GM12878 (cell line): ENCODE data around the gene ZNF652. TPM values are rescaled to one million over a fixed set of nuclear protein-coding genes. Genes with fewer than 3 reads are reported as not detected.

Experiments
- ATAC-seq: fragments of 200-7000 bp; cut with Tn5 transposase; 3 replicates; pipeline ENCODE4 v1.9.1; 2020; ENCODE audit warnings: mild to moderate bottlenecking, moderate library complexity
- BruUV-seq: library from RNA; stranded (reverse); fragments of 400-500 nt; replicated peaks from 2 replicates; lab custom pipeline; 2021; lab: Mats Ljungman, UMichigan
- CTCF ChIA-PET: fragments of 300-600 bp; sonication (Branson Sonifier 250); formaldehyde crosslinking; extraction: SDS; loops from one replicate; lab custom pipeline; 2021; ENCODE audit warnings: inconsistent platforms; lab: Yijun Ruan, JAX
- POLR2A ChIA-PET: fragments of 350-600 bp; formaldehyde crosslinking; extraction: SDS; loops from one replicate; lab custom pipeline; 2021; ENCODE audit warnings: inconsistent platforms; lab: Charles Lee
- RAD21 ChIA-PET: fragments of 300-600 bp; sonication (Branson Sonifier 250); formaldehyde crosslinking; loops from one replicate; lab custom pipeline; 2023; ENCODE audit warnings: antibody characterized with exemption; ENCODE audit not compliant: unreplicated experiment; lab: Charles Lee
- SMC1A ChIA-PET: fragments of 300-600 bp; sonication (Branson Sonifier 250); formaldehyde crosslinking; loops from one replicate; lab custom pipeline; 2023; ENCODE audit not compliant: unreplicated experiment, uncharacterized antibody; lab: Charles Lee
- DNase-seq: peaks from one replicate; pipeline ENCODE4 v3.0.0-alpha.2; 2011; ENCODE audit warnings: low read depth, low spot score
- FAIRE-seq: peaks from 3 replicates; lab custom pipeline; 2011; peaks lifted over from hg19 to GRCh38; lab: Jason Lieb, UNC
- H2AFZ ChIP-seq: 2 replicates; pipeline ENCODE4 v1.6.0; 2011; ENCODE audit warnings: low read depth, low read length, control low read depth; ENCODE audit not compliant: control insufficient read depth
- H3K27ac ChIP-seq: 2 replicates; pipeline ENCODE4 v1.5.1; 2011; ENCODE audit warnings: control low read depth; ENCODE audit not compliant: control insufficient read depth, insufficient read depth
- H3K27me3 ChIP-seq, 2 experiments: replicated peaks in 1 of 2; 2 replicates each; pipeline versions ENCODE4 v1.6.0 to v1.6.1; 2011; ENCODE audit warnings: low read length in 1 of 2; ENCODE audit not compliant: control insufficient read depth in 2 of 2, insufficient read depth in 2 of 2
- H3K36me3 ChIP-seq, 2 experiments: 2 replicates each; pipeline ENCODE4 v1.5.1; 2011; ENCODE audit warnings: low read length in 1 of 2; ENCODE audit not compliant: control insufficient read depth in 2 of 2, insufficient read depth in 2 of 2
- H3K4me1 ChIP-seq: 2 replicates; pipeline ENCODE4 v1.6.1; 2011; ENCODE audit warnings: mild to moderate bottlenecking, low read length, moderate library complexity, mixed read lengths; ENCODE audit not compliant: control insufficient read depth, insufficient read depth
- H3K4me2 ChIP-seq: 2 replicates; pipeline ENCODE4 v1.6.0; 2011; ENCODE audit warnings: control low read depth; ENCODE audit not compliant: control insufficient read depth, insufficient read depth
- H3K4me3 ChIP-seq: fragments of 200-600 bp; sonication (generic); 2 replicates; pipeline ENCODE4 v1.5.1; 2016
- H3K79me2 ChIP-seq: 2 replicates; pipeline ENCODE4 v1.6.0; 2011; ENCODE audit warnings: low read length; ENCODE audit not compliant: control insufficient read depth, insufficient read depth
- H3K9ac ChIP-seq: 2 replicates; pipeline ENCODE4 v1.8.0; 2011; ENCODE audit warnings: low read length, control low read depth, mixed read lengths; ENCODE audit not compliant: control insufficient read depth, insufficient read depth
- H3K9me3 ChIP-seq: replicated peaks from 3 replicates; pipeline ENCODE4 v1.5.1; 2011; ENCODE audit warnings: mild to moderate bottlenecking, low read length; ENCODE audit not compliant: control insufficient read depth, insufficient read depth
- H4K20me1 ChIP-seq: 2 replicates; pipeline ENCODE4 v1.6.0; 2011; ENCODE audit not compliant: control insufficient read depth, insufficient read depth
- EED ChIP-seq: sonication (generic); IDR thresholded peaks from 2 replicates; pipeline ENCODE4 v1.6.1; 2016; ENCODE audit warnings: antibody characterized with exemption, low read depth
- ETV6 ChIP-seq, 2 experiments: fragments of 450-650 bp in 1 of 2; IDR thresholded peaks in 1 of 2; conservative IDR thresholded peaks in 1 of 2; 2 replicates each; pipeline ENCODE4 v1.6.1; 2014; ENCODE audit warnings: antibody characterized with exemption in 1 of 2, borderline replicate concordance in 1 of 2, low read depth in 1 of 2, mild to moderate bottlenecking in 1 of 2, moderate library complexity in 1 of 2
- FOXM1 ChIP-seq: IDR thresholded peaks from 2 replicates; pipeline ENCODE4 v1.6.1; 2012; ENCODE audit warnings: low read depth, mild to moderate bottlenecking, inconsistent platforms, low read length, moderate library complexity
- GABPA ChIP-seq: IDR thresholded peaks from 2 replicates; pipeline ENCODE4 v1.6.1; 2014; ENCODE audit warnings: antibody characterized with exemption, low read depth, mild to moderate bottlenecking, inconsistent platforms
- IKZF1 ChIP-seq: fragments of 450-650 bp; conservative IDR thresholded peaks from 2 replicates; pipeline ENCODE4 v1.6.1; 2017; ENCODE audit warnings: antibody characterized with exemption, mild to moderate bottlenecking
- NFYA ChIP-seq: IDR thresholded peaks from 2 replicates; pipeline ENCODE4 v1.6.1; 2011; ENCODE audit warnings: low read depth, mild to moderate bottlenecking, low read length, improper control_type of control experiment, borderline replicate concordance
- NFYB ChIP-seq: IDR thresholded peaks from 2 replicates; pipeline ENCODE4 v1.6.1; 2011; ENCODE audit warnings: low read depth, mild to moderate bottlenecking, low read length, improper control_type of control experiment, moderate library complexity; ENCODE audit not compliant: insufficient read depth
- PAX8 ChIP-seq: fragments of 450-650 bp; IDR thresholded peaks from 2 replicates; pipeline ENCODE4 v1.6.1; 2017; ENCODE audit warnings: mild to moderate bottlenecking, moderate library complexity
- RBBP5 ChIP-seq: fragments of 200-600 bp; sonication (generic); conservative IDR thresholded peaks from 2 replicates; pipeline ENCODE4 v1.6.1; 2016
- RUNX3 ChIP-seq: IDR thresholded peaks from 2 replicates; pipeline ENCODE4 v1.6.1; 2012; ENCODE audit warnings: low read length, inconsistent platforms
- SPI1 ChIP-seq: IDR thresholded peaks from 2 replicates; pipeline ENCODE4 v1.6.1; 2011; ENCODE audit warnings: low read depth, mild to moderate bottlenecking, low read length, moderate library complexity, borderline replicate concordance; ENCODE audit not compliant: insufficient read depth
- ZNF687 ChIP-seq: fragments of 450-650 bp; IDR thresholded peaks from 2 replicates; pipeline ENCODE4 v1.6.1; 2017; ENCODE audit warnings: mild to moderate bottlenecking, moderate library complexity
- WGBS: methylation state at CpG from one replicate; pipeline ENCODE4 v1.1.6; 2016; ENCODE audit warnings: low lambda C conversion rate; ENCODE audit not compliant: insufficient replicate concordance, insufficient coverage; ENCODE audit errors: missing lambda C conversion rate; 5-methylcytosine and 5-hydroxymethylcytosine counted together
- in situ Hi-C: fragments of 300-500 bp; cut with MboI; formaldehyde crosslinking; loops from 9 replicates; pipeline ENCODE4 v1.14.3; 2018; ENCODE audit warnings: mixed read lengths
- intact Hi-C: fragments of 100-400 bp; cut with micrococcal nuclease; formaldehyde crosslinking; loops from one replicate; pipeline ENCODE4 v1.14.2; 2022; ENCODE audit not compliant: unreplicated experiment
- polyA plus RNA-seq, 11 experiments: library from polyadenylated mRNA; depleted of rRNA in 4 of 11; unstranded in 6 of 11; stranded (reverse) in 5 of 11; fragments of >200 nt; fragmentation: Nextera tagmentation in 4 of 11; fragmentation: Illumina TruSeq in 1 of 11; extraction: Ambion mirVana in 4 of 11; extraction: Trizol in 1 of 11; gene quantifications; 1 replicate in 1 of 11; 2 replicates in 10 of 11; pipeline versions ENCODE4 v1.2.1 to v1.2.3, GENCODE V29; 2011 to 2016; ENCODE audit warnings: inconsistent platforms in 2 of 11, missing spikeins in 2 of 11, low read depth in 1 of 11
- total RNA-seq, 4 experiments: library from RNA; depleted of rRNA in 3 of 4; stranded (reverse); fragments of >200 nt in 3 of 4; fragmentation: Illumina TruSeq in 1 of 4; extraction: Trizol in 1 of 4; gene quantifications; 2 replicates each; pipeline versions ENCODE4 v1.2.1 to v1.2.3, GENCODE V29; 2013 to 2021

The ZNF652 gene
- total and polyA plus RNA-seq, 10 of the 15 experiments (the other 5 are each of a cell fraction or from before 2014, with no cell fraction given) = 3.4 to 13.1 (median 8.7) TPM

- WGBS = 27% methylated on average over 9 of the region's 9 CpGs
- H3K27me3 ChIP-seq = no peaks in the 10 kb centered on the region
- ChIA-PET POLR2A (no interaction called here), CTCF (interaction anchor here (0.7 to 7.4 kb wide), 9 partner anchors 9 to 166 kb away, joined by 3 to 71 read pairs (median 3); no protein-coding TSS in a partner anchor), RAD21 (interaction anchor here (1.0 to 1.6 kb wide), 4 partner anchors 20 to 264 kb away, joined by 3 to 6 read pairs (median 4); no protein-coding TSS in a partner anchor), SMC1A (interaction anchor here (0.6 to 4.6 kb wide), 4 partner anchors 22 to 490 kb away, joined by 4 to 22 read pairs (median 6); no protein-coding TSS in a partner anchor)
- peak overlapping the region; percentile 94 for H2AFZ ChIP-seq
- H3K9ac ChIP-seq = peak overlapping the region; percentile 45
- H3K27ac ChIP-seq = peak overlapping the region; percentile 64
- peak; percentile 59 for ATAC-seq
- FAIRE-seq = no peak
- TF ChIP-seq NFYB (peak; percentile 62), NFYA (no peak), FOXM1 (0 out of 2 replicates have a peak, but pooled peaks have one; percentile 20), ETV6 (conservative IDR thresholded peaks at IDR 0.05 in 1 of 2, IDR thresholded peaks at IDR 0.05 in 1 of 2; ENCODE audit: borderline replicate concordance in 1 of 2, low read depth in 1 of 2) (0 out of 4 replicates have a peak, but pooled peaks of 1 of the 2 experiments have one; percentile 24), IKZF1 (peak; percentile 24; the same call in 1 of the 2 replicates), RUNX3 (peak; percentile 36; the same call in 1 of the 2 replicates), GABPA (peak; percentile 51; the same call in 1 of the 2 replicates), PAX8 (no peak), RBBP5 (no peak), EED (peak; percentile 54), ZNF687 (0 out of 2 replicates have a peak, but pooled peaks have one; percentile 23), SPI1 (peak; percentile 84)
- H3K4me1 ChIP-seq = peaks cover 39% of the 10 kb centered on the region
- no TSS peak for BruUV-seq
- no peaks in the 10 kb centered on the region for H3K36me3 ChIP-seq
- H4K20me1 ChIP-seq = no peaks in the 10 kb centered on the region
- peak overlapping the region; percentile 61 for H3K4me2 ChIP-seq
- intact Hi-C loops = loop anchor here (10.0 kb wide), 1 partner anchor 156 kb away; the partner anchor contains the start of gene PHOSPHO1
- no peaks in the 10 kb centered on the region for H3K79me2 ChIP-seq
- DNase-seq = no peak
- in situ Hi-C loops = no loop called here
- peak overlapping the region; percentile 42; the same call in 1 of the 2 replicates for H3K4me3 ChIP-seq
- H3K9me3 ChIP-seq = no peaks in the 10 kb centered on the region
Observed at GRCh38 chr17:49390548-49391324, 28.7 kb upstream of the ZNF652 start.
